ENCODE results near the gene GRID1. TPM values are rescaled to one million over a fixed set of nuclear protein-coding genes. Genes with fewer than 3 reads are reported as not detected.

GRID1 gene
- polyA plus RNA-seq, 1 of the 3 experiments (the other 2 are of a cell fraction): 0.13 TPM

- 38% methylated on average over 14 of the region's 14 CpGs for WGBS (ENCODE audit: low lambda C conversion rate)
- TF ChIP-seq CHD2 (IDR thresholded peaks at IDR 0.05; ENCODE audit: low read length, partially characterized antibody) (no peak), GATA2 (CRISPR knock-in tag; IDR thresholded peaks at IDR 0.05) (no peak), RCOR1 (IDR thresholded peaks at IDR 0.05; ENCODE audit: low read length) (no peak), TEAD4 (IDR thresholded peaks at IDR 0.05; ENCODE audit: borderline replicate concordance, insufficient read depth) (no peak)
- no peak overlapping the region for H3K4me2 ChIP-seq
- CTCF ChIA-PET: interaction anchor here (0.9 kb wide), 1 partner anchor 45 kb away, joined by 4 read pairs; no protein-coding TSS in a partner anchor
- no peak for DNase-seq
- H3F3A ChIP-seq (replicated peaks; ENCODE audit: insufficient read depth): no peaks in the 10 kb centered on the region
- H4K20me1 ChIP-seq (ENCODE audit: insufficient read depth): no peaks in the 10 kb centered on the region
- no peak overlapping the region for H3K27ac ChIP-seq (ENCODE audit: low read depth in 2 of 2, low read length in 1 of 2)
- POLR2A ChIA-PET: no interaction called here
- no peaks in the 10 kb centered on the region for H3K9me3 ChIP-seq
- no peaks in the 10 kb centered on the region for H3K27me3 ChIP-seq (ENCODE audit: insufficient read depth)
- H2AFZ ChIP-seq (ENCODE audit: low read depth): no peak overlapping the region
- no peaks in the 10 kb centered on the region for H3K36me3 ChIP-seq (replicated peaks in 1 of 2; ENCODE audit: control insufficient read depth in 1 of 2, insufficient read depth in 2 of 2, low read length in 1 of 2)
- peaks cover 0 to 4% of the 10 kb centered on the region in 2 experiments; a peak in 1 of 4 replicates for H3K4me1 ChIP-seq (ENCODE audit: control insufficient read depth in 1 of 2, insufficient read depth in 2 of 2, low read depth in 1 of 2, low read length in 1 of 2)
- H3K79me2 ChIP-seq (ENCODE audit: insufficient read depth): no peaks in the 10 kb centered on the region
- no peak overlapping the region for H3K9ac ChIP-seq
- no peaks in the 10 kb centered on the region for H3K9me2 ChIP-seq
- no peak overlapping the region for H3K4me3 ChIP-seq (ENCODE audit: low read depth in 2 of 2, low read length in 1 of 2)
Measured at GRCh38 chr10:86195521-86196157, 171.0 kb downstream of the GRID1 start.

- Histone ChIP-seq H3F3A (replicated peaks; ENCODE audit: insufficient read depth) (no peaks in the 10 kb centered on the region), H3K27ac (ENCODE audit: low read depth in 2 of 2, low read length in 1 of 2) (no peak overlapping the region), H3K9me3 (no peaks in the 10 kb centered on the region), H3K4me1 (ENCODE audit: control insufficient read depth in 1 of 2, insufficient read depth in 2 of 2, low read depth in 1 of 2, low read length in 1 of 2) (peaks cover 0 to 4% of the 10 kb centered on the region in 2 experiments; a peak in 1 of 4 replicates), H3K9me2 (no peaks in the 10 kb centered on the region), H3K4me3 (ENCODE audit: low read depth in 2 of 2, low read length in 1 of 2) (no peak overlapping the region), H3K27me3 (ENCODE audit: insufficient read depth) (no peaks in the 10 kb centered on the region), H3K79me2 (ENCODE audit: insufficient read depth) (no peaks in the 10 kb centered on the region), H3K9ac (no peak overlapping the region), H3K36me3 (replicated peaks in 1 of 2; ENCODE audit: control insufficient read depth in 1 of 2, insufficient read depth in 2 of 2, low read length in 1 of 2) (no peaks in the 10 kb centered on the region), H2AFZ (ENCODE audit: low read depth) (no peak overlapping the region), H3K4me2 (no peak overlapping the region), H4K20me1 (ENCODE audit: insufficient read depth) (no peaks in the 10 kb centered on the region)
- 29% methylated on average over 2 of the region's 5 CpGs for WGBS (ENCODE audit: low lambda C conversion rate)
- TF ChIP-seq USF2 (IDR thresholded peaks at IDR 0.05; ENCODE audit: borderline replicate concordance, low read depth, low read length) (no peak), GATA2 (CRISPR knock-in tag; IDR thresholded peaks at IDR 0.05) (no peak), RCOR1 (IDR thresholded peaks at IDR 0.05; ENCODE audit: low read length) (no peak), TAF1 (IDR thresholded peaks at IDR 0.05; ENCODE audit: borderline replicate concordance, low read depth, low read length) (no peak), POLR2AphosphoS5 (IDR thresholded peaks at IDR 0.05; ENCODE audit: low read depth, low read length) (no peak), IRF3 (IDR thresholded peaks at IDR 0.05; ENCODE audit: low read depth, low read length) (no peak), REST (IDR thresholded peaks at IDR 0.05; ENCODE audit: low read depth, low read length) (no peak), SMC3 (IDR thresholded peaks at IDR 0.05; ENCODE audit: low read depth, low read length) (no peak), MEF2A (IDR thresholded peaks at IDR 0.05; ENCODE audit: borderline replicate concordance, low read depth) (no peak), PBX3 (IDR thresholded peaks at IDR 0.05) (no peak), RXRA (IDR thresholded peaks at IDR 0.05; ENCODE audit: borderline replicate concordance, low read depth) (no peak)
- no peak for DNase-seq
- CTCF ChIA-PET: interaction anchor here (1.5 kb wide), 1 partner anchor 155 kb away, joined by 4 read pairs; no protein-coding TSS in a partner anchor
- POLR2A ChIA-PET: no interaction called here
Measured at GRCh38 chr10:86194684-86195083, 171.9 kb downstream of the GRID1 start.
